GM23248 (cell line): ENCODE measurements around the gene B9D1. TPM values are rescaled to one million over a fixed set of nuclear protein-coding genes. Genes with fewer than 3 reads are reported as not detected.

Source experiments
- DNase-seq: peaks from one replicate; pipeline ENCODE4 v3.0.0-alpha.2; 2015
- H2AFZ ChIP-seq: fragments of 200-600 bp; sonication (generic); 2 replicates; pipeline ENCODE4 v1.6.1; 2016; ENCODE audit warnings: antibody characterized with exemption
- H3F3A ChIP-seq: fragments of 200-600 bp; sonication (generic); 2 replicates; pipeline ENCODE4 v1.6.1; 2016; ENCODE audit warnings: mild to moderate bottlenecking, antibody characterized with exemption, mixed run types; ENCODE audit not compliant: insufficient read depth
- H3K27ac ChIP-seq: fragments of 200-600 bp; sonication (generic); 2 replicates; pipeline ENCODE4 v1.5.1; 2016; ENCODE audit warnings: mild to moderate bottlenecking
- H3K27me3 ChIP-seq: fragments of 200-600 bp; sonication (generic); replicated peaks from 2 replicates; pipeline ENCODE4 v1.6.1; 2016; ENCODE audit warnings: mild to moderate bottlenecking; ENCODE audit not compliant: insufficient read depth
- H3K36me3 ChIP-seq: fragments of 200-600 bp; sonication (generic); 2 replicates; pipeline ENCODE4 v1.6.1; 2016; ENCODE audit warnings: low read depth, mild to moderate bottlenecking
- H3K4me1 ChIP-seq: fragments of 200-600 bp; sonication (generic); 2 replicates; pipeline ENCODE4 v1.6.1; 2016; ENCODE audit warnings: mild to moderate bottlenecking; ENCODE audit not compliant: insufficient read depth
- H3K4me2 ChIP-seq: fragments of 200-600 bp; sonication (generic); one replicate; pipeline ENCODE4 v1.6.1; 2016; ENCODE audit warnings: mild to moderate bottlenecking; ENCODE audit not compliant: unreplicated experiment
- H3K4me3 ChIP-seq: fragments of 200-600 bp; sonication (generic); 2 replicates; pipeline ENCODE4 v1.5.1; 2016; ENCODE audit warnings: mild to moderate bottlenecking
- H3K79me2 ChIP-seq: fragments of 200-600 bp; sonication (generic); 2 replicates; pipeline ENCODE4 v1.6.1; 2016; ENCODE audit warnings: mild to moderate bottlenecking; ENCODE audit not compliant: insufficient read depth
- H3K9ac ChIP-seq: fragments of 200-600 bp; sonication (generic); 2 replicates; pipeline ENCODE4 v1.6.1; 2016; ENCODE audit warnings: mild to moderate bottlenecking
- H3K9me2 ChIP-seq: fragments of 200-600 bp; sonication (generic); 2 replicates; pipeline ENCODE4 v1.6.1; 2016; ENCODE audit warnings: mixed run types, mild to moderate bottlenecking, moderate library complexity; ENCODE audit not compliant: insufficient read depth
- H3K9me3 ChIP-seq: fragments of 200-600 bp; sonication (generic); one replicate; pipeline ENCODE4 v1.6.1; 2017; ENCODE audit warnings: low read depth
- H4K20me1 ChIP-seq: fragments of 200-600 bp; sonication (generic); 2 replicates; pipeline ENCODE4 v1.6.0; 2016; ENCODE audit not compliant: insufficient read depth
- EZH2 ChIP-seq: fragments of 200-600 bp; sonication (generic); IDR thresholded peaks from 2 replicates; pipeline ENCODE4 v1.6.1; 2018; ENCODE audit warnings: antibody characterized with exemption, mild to moderate bottlenecking; ENCODE audit not compliant: insufficient read depth, poor library complexity, severe bottlenecking
- EZH2phosphoT487 ChIP-seq: fragments of 200-600 bp; sonication (generic); IDR thresholded peaks from 2 replicates; pipeline ENCODE4 v1.6.1; 2018; ENCODE audit warnings: antibody characterized with exemption, moderate library complexity, mild to moderate bottlenecking, low read depth; ENCODE audit not compliant: insufficient read depth
- WGBS, 2 experiments: methylation state at CpG; one replicate each; pipeline ENCODE4 v1.1.6; 2015 to 2017; ENCODE audit warnings: low lambda C conversion rate in 2 of 2, low coverage in 1 of 2; ENCODE audit errors: missing lambda C conversion rate in 2 of 2; 5-methylcytosine and 5-hydroxymethylcytosine counted together
- in situ Hi-C: fragments of 300-500 bp; cut with MboI; formaldehyde crosslinking; loops from 2 replicates; pipeline ENCODE4 v1.15.0; 2020
- polyA plus RNA-seq: library from polyadenylated mRNA; unstranded; fragments of >200 nt; fragmentation: Nextera tagmentation; extraction: Ambion mirVana; gene quantifications from 2 replicates; pipeline ENCODE4 v1.2.1, GENCODE V29; 2016
- total RNA-seq: library from RNA; depleted of rRNA; stranded (reverse); fragments of >200 nt; shearing (Covaris generic); gene quantifications from 2 replicates; pipeline ENCODE4 v1.2.3, GENCODE V29; 2014

B9D1 gene
- total and polyA plus RNA-seq, 2 experiments from 2014 or later = 15.5 to 24.4 TPM

DNA sequence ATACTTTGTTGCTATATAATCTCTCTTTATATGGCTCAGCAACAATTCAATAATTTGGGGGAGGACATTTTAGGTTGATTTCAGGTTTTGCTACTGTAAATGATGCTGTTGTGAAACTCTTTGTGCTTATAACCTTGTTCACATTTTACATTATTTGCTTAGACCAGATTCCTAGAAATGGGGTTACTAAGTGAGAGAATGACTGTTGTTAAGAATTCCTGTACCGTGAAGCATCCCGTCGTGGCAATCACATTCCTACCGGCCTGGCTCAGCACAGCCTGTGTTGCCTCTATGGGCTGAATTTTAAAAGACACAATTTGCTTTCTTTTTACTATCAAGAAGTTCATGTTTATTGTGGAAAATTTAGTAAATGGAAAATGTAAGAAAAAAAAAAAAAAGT is 31.4 kb downstream of the B9D1 start:
- Histone ChIP-seq H3K79me2 (no peaks in the 10 kb centered on the region), H3K27me3 (no peaks in the 10 kb centered on the region), H2AFZ (no peak overlapping the region), H3K4me3 (no peak overlapping the region), H3K4me1 (peaks cover 46% of the 10 kb centered on the region), H3K9me2 (no peaks in the 10 kb centered on the region), H3F3A (peaks cover 42% of the 10 kb centered on the region), H4K20me1 (no peaks in the 10 kb centered on the region), H3K9me3 (no peaks in the 10 kb centered on the region), H3K4me2 (peak overlapping the region; percentile 40), H3K9ac (peak overlapping the region; percentile 39; the same call in 1 of the 2 replicates), H3K27ac (peak overlapping the region; percentile 41), H3K36me3 (no peaks in the 10 kb centered on the region)
- in situ Hi-C loops = no loop called here
- DNase-seq = peak; percentile 95
- TF ChIP-seq EZH2phosphoT487 (no peak), EZH2 (no peak)
- WGBS, 2 experiments = 1% methylated on average over 4 of the region's 4 CpGs

DNA sequence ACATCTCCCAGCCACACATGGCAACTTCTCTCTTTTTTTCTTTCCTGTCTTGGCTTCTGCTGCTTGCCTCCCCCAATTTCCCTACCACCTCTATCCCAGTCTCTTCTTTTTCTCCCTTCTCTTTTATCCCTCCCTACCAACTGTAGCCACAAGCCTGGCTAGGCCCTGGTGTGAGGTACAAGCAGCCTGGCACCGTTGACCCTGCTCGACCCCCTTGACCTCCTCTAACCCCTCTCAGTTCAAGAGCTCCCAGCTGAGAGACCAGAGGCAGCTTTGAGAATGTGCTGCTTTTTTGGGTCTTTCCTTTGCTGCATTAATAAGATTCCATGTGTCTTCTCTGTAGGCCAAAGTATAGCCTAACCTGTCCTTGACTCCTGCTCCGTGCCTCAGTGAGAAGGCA is 32.3 kb downstream of the B9D1 start:
- TF ChIP-seq EZH2phosphoT487 = no peak
- Histone ChIP-seq H3K79me2 (no peaks in the 10 kb centered on the region), H3K4me2 (no peak overlapping the region), H3K9ac (no peak overlapping the region), H3F3A (peaks cover 49% of the 10 kb centered on the region), H3K27me3 (no peaks in the 10 kb centered on the region), H3K9me3 (no peaks in the 10 kb centered on the region), H3K27ac (0 out of 2 replicates have a peak overlapping the region, but pooled peaks have one; percentile 41), H4K20me1 (no peaks in the 10 kb centered on the region), H2AFZ (no peak overlapping the region), H3K4me1 (peaks cover 46% of the 10 kb centered on the region), H3K4me3 (no peak overlapping the region), H3K9me2 (no peaks in the 10 kb centered on the region), H3K36me3 (no peaks in the 10 kb centered on the region)
- in situ Hi-C loops = no loop called here
- 83 to 93% methylated on average over 3 of the region's 3 CpGs for WGBS, 2 experiments
- no peak for DNase-seq

- Histone ChIP-seq H3K27ac (no peak overlapping the region), H3K9ac (no peak overlapping the region), H3K4me1 (peaks cover 46% of the 10 kb centered on the region), H4K20me1 (no peaks in the 10 kb centered on the region), H3K36me3 (peaks cover under 1% of the 10 kb centered on the region), H3K4me3 (no peak overlapping the region), H3K9me3 (no peaks in the 10 kb centered on the region), H3K4me2 (no peak overlapping the region), H3K9me2 (no peaks in the 10 kb centered on the region), H3K79me2 (no peaks in the 10 kb centered on the region), H2AFZ (no peak overlapping the region), H3K27me3 (no peaks in the 10 kb centered on the region), H3F3A (peaks cover 54% of the 10 kb centered on the region)
- DNase-seq = no peak
- in situ Hi-C loops = no loop called here
- 97 to 98% methylated on average over 2 of the region's 2 CpGs for WGBS, 2 experiments
- no peak for TF ChIP-seq EZH2
- no peak for TF ChIP-seq EZH2phosphoT487
These were observed 32.7 kb downstream of the B9D1 start for GRCh38 chr17:19329839-19330238.

- H3K4me2 ChIP-seq = no peak overlapping the region
- no peaks in the 10 kb centered on the region for H3K9me3 ChIP-seq
- H3F3A ChIP-seq = peaks cover 59% of the 10 kb centered on the region
- no peaks in the 10 kb centered on the region for H3K27me3 ChIP-seq
- no peak overlapping the region for H2AFZ ChIP-seq
- H3K4me1 ChIP-seq = peaks cover 46% of the 10 kb centered on the region
- 100% methylated on average over 2 of the region's 2 CpGs for WGBS, 2 experiments
- no peak overlapping the region for H3K27ac ChIP-seq
- H4K20me1 ChIP-seq = no peaks in the 10 kb centered on the region
- DNase-seq = no peak
- H3K9me2 ChIP-seq = no peaks in the 10 kb centered on the region
- TF ChIP-seq EZH2phosphoT487 = no peak
- TF ChIP-seq EZH2 = no peak
- H3K36me3 ChIP-seq = peaks cover 6% of the 10 kb centered on the region
- H3K4me3 ChIP-seq = no peak overlapping the region
- no peaks in the 10 kb centered on the region for H3K79me2 ChIP-seq
- in situ Hi-C loops = no loop called here
- H3K9ac ChIP-seq = no peak overlapping the region
These were observed 33.4 kb downstream of the B9D1 start for GRCh38 chr17:19329136-19329535.
